ENCODE results near the gene FOXN3.

The FOXN3 gene

GRCh38 chr14:89359477-89360222 is 57.4 kb downstream of the FOXN3 start:
- no peak for DNase-seq (ENCODE audit: low read depth, low spot score)

GRCh38 chr14:89357655-89358297 is 59.3 kb downstream of the FOXN3 start:
- no peak for DNase-seq (ENCODE audit: low read depth, low spot score)

DNA sequence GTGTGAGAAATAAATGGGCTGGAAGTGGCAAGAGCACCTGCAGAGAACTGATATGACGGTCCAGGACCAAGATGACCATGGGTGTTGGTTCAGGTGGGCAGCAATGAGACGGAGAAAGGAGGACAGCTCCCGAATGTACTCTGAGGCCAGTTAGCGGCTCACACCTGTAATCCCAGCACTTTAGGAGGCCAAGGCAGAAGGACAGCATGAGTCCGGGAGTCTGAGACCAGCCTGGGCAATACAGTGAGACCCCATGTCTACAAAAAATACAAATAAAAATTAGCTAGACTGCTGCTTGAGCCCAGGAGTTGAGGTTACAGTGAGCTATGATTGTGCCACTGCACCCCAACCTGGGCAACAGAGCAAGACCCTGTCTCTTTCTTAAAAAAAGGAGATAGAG is 60.1 kb downstream of the FOXN3 start:
- DNase-seq (ENCODE audit: low read depth, low spot score), result no peak

DNA sequence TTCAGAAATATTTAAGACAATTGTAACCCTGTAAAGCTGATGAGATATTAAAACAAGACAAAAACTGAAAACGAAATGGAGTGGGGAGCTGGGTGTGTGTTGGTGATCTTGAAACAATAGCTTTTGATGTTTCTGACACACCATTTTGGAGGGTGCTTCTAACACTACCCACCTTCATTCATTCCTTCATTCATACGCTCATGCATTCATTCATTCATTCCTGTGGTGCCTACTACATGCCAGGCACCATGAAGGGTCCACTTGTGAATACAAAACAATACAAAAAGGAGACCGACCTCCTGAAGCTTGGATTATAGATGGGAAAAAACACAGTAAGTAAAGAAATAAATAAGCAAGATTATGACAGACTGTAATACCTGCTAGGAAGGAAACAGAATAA is 60.5 kb downstream of the FOXN3 start:
- DNase-seq (ENCODE audit: low read depth, low spot score), result no peak

DNA sequence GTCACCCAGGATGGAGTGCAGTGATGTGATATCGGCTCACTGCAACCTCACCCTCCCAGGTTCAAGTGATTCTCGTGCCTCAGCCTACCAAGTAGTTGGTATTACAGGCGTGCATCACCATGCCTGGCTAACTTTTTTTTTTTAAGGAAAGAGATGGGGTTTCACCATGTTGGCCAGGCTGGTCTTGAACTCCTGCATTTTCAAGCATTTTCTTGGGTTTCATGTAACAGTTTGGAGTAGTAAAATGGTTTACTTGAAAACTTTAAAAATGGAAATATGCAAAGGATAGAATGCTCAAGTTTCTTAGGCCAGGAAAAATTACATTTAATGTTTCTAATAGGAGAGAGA is 63.3 kb downstream of the FOXN3 start:
- no peak for DNase-seq (ENCODE audit: low read depth, low spot score)

- no peak for DNase-seq (ENCODE audit: low read depth, low spot score)
Measured at GRCh38 chr14:89352976-89353765, 63.9 kb downstream of the FOXN3 start.

DNA sequence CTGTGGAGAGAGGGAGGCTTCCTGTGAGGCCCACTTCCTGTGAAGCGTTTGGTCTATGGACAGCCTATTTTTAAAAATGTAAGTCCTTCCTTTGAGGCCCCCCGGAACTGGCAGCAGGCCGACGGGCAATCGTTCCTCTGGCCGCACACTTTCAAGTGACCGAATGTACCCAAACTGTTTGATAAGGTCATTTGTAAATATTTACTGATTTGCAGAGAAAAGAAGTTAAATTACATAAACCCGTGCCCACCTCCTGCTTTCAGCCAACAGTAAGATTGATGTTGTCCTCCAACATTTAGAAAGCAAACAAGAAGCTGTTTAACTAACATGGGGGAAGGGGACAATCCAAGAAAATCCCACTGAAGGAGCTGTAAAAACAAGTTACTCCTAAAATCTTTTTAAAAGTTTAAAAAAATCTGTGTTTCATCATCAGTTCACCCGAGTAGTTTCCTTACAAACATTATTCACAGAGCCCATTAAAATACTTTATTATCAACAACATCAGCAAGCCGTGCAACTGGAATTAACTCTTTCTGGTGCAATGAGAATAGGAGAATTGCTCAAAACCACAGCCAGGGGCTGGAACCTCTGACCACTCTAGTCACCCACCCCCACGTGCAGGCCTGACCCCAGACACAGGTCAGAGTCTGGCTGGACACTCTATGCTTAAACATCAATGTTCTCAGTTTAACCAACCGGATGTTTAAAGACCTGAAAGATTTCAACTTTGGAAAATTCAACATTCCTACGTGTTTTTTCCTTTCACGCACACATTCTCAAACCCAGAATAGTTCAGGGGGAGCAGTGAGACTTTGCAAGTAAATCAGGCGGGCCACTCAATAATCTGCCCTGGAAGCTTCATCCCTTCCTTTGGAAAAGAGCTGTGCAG is 65.3 kb downstream of the FOXN3 start:
- DNase-seq (ENCODE audit: low read depth, low spot score), result peak; percentile 57

GRCh38 chr14:89351221-89351515 is 65.9 kb downstream of the FOXN3 start:
- no peak for DNase-seq (ENCODE audit: low read depth, low spot score)

- no peak for DNase-seq (ENCODE audit: low read depth, low spot score)
Measured at GRCh38 chr14:89350152-89350551, 66.9 kb downstream of the FOXN3 start.

DNA sequence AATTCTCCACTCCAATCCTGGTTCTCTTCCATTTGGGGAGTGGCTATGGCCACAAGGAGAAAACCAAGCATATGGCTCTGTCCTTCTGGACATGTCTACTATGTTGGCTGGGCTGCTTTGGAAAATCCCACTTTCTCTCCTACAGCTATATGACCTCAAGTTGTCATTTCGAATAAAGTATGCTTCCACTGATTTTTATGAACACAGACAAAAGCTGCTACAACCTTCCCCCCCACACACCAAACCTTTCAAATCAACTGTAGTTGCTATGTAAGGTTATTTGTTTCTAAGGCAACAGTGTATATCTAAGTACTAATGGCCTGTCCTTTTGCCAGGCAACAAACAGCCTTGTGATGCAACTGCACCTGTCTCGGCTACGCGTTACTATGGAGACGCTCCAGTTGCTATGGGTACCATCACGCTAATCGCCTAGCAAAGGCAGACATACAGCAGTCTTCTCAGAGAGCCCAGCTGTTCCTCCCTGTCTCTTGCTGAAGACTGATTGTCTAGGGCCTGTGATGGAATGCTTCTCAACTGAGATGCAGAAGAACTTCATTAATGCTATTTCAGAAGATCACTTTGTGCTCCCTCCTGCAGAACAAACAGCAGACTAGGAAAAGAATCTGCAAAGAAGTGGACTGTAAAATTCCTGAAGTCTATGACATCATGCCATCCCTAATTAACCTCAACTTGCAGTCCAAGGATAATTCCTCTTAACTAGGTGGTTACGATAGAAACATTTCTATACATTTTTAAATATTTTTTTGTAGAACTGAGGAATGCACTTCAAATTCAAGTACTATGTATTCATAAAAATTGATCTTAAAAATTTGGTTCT is 67.6 kb downstream of the FOXN3 start:
- peak; percentile 51 for DNase-seq (ENCODE audit: low read depth, low spot score)

DNA sequence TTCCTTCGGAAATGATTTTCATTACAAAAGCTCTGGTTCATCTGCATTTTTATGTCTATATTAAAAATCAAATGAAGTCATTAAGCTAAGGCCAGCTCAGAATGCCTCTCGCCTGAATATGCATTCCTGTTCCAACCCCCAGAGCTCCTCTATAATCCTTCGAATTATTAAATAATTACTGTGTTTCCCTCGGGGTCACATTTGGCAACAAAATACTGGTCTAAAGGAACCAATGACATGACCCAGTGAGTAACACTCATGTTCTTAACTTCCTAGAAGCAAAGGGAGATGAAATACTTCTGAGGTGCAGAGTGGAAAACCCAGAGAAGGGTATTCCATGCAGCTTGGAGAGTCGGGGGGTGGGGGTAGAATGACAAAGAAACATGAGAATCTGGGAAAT is 68.3 kb downstream of the FOXN3 start:
- no peak for DNase-seq (ENCODE audit: low read depth, low spot score)

DNA sequence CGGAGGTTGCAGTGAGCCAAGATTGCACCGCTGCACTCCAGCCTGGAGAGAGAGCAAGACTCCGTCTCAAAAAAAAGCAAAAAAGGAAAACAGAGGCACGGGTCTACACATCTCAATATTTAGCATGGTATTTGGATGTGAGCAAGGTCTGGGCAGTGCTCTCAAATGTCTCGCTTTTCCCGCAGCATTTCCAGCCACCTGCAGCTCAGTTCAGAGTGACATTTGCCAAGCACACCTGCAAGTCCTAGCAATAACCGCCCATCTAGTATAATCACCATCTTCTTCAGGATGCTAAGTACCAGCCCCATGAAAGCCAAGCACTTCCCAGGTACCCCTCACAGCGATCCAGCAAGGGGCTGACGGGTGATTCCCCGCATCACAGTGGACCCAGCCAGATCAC is 69.1 kb downstream of the FOXN3 start:
- no peak for DNase-seq (ENCODE audit: low read depth, low spot score)

- DNase-seq (ENCODE audit: low read depth, low spot score), result no peak
Measured at GRCh38 chr14:89344920-89345254, 72.1 kb downstream of the FOXN3 start.

GRCh38 chr14:89343356-89343755 is 73.7 kb downstream of the FOXN3 start:
- DNase-seq (ENCODE audit: low read depth, low spot score), result no peak

- DNase-seq (ENCODE audit: low read depth, low spot score), result no peak
Measured at GRCh38 chr14:89342049-89342448, 75.0 kb downstream of the FOXN3 start.

DNA sequence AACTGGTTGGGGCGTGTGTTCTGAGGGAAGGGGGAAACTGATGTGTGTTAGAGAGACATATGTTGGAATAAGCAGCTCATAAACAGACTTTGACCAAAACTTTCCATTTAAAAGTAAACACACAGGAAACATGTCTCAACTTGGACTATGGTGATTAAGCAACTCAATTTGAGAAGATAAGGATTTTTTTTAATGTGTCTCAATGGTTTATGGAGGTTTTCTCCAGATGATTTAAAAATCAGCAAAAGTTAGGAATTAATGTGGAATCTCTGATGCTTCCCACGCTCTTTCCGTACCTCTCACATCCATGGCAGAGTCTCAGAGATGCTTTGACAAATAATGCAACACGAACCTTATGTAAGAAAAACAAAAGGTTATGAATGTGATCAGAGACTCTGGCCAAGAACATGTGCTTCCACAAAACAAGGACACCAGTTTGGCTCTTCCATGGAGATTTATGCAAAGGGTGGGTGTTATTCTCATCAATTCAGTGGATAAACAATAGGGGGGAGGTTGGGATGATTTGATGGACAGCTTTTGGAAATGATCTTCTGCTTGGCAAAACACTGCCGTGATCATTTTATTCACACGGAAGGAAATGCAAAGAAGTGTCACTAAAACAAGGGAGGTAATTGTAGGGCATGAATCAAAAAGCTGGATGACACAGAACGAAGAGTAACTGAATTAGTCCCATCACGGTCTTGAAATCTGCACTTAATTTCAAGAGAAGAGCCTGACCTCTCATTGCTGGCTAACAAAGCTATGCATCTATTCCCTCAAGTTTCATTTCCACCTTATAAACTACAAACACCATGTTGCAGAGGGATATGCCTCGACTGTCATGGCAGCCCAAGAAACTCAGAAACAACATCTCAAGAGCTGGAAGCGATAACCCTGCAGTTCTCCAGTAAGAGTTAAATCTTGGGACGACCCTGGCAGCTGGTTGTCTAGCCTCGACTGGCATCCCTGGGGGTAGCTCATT is 76.5 kb downstream of the FOXN3 start:
- no peak for DNase-seq (ENCODE audit: low read depth, low spot score)

GRCh38 chr14:89339579-89339978 is 77.5 kb downstream of the FOXN3 start:
- no peak for DNase-seq (ENCODE audit: low read depth, low spot score)

GRCh38 chr14:89339158-89339557 is 77.9 kb downstream of the FOXN3 start:
- DNase-seq (ENCODE audit: low read depth, low spot score), result no peak

DNA sequence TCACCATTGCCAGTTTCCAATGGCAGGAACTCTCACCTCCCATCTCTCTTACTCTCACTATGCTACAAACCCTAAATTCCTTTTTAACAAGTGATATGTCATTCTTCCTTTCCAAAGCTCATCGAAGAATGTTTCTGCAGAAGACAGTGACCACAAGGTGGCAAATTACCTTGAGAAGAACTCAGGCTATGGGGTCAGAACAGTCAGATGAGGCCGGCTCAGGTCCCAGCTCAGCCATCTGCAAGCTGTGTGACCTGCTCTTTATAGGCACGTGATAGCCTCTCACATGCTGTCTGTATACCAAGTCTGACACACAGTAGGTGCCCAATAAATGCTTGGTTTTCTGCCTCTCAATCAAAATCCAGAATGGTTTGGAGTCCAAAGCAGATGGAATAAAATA is 80.7 kb downstream of the FOXN3 start:
- no peak for DNase-seq (ENCODE audit: low read depth, low spot score)

GRCh38 chr14:89332031-89332430 is 85.0 kb downstream of the FOXN3 start:
- no peak for DNase-seq (ENCODE audit: low read depth, low spot score)
